Activated CD8-positive, alpha-beta memory T cell treated with anti-CD3 and anti-CD28 coated beads for 1 hour (primary cell): ENCODE results near the gene KDM6A.

Source experiments
- DNase-seq, 2 donors: peaks; one replicate each; pipeline ENCODE4 v3.0.0-alpha.2; 2020; ENCODE audit warnings: low read depth in 1 of 2; ENCODE audit errors: extremely low read depth in 1 of 2

Gene KDM6A

DNA sequence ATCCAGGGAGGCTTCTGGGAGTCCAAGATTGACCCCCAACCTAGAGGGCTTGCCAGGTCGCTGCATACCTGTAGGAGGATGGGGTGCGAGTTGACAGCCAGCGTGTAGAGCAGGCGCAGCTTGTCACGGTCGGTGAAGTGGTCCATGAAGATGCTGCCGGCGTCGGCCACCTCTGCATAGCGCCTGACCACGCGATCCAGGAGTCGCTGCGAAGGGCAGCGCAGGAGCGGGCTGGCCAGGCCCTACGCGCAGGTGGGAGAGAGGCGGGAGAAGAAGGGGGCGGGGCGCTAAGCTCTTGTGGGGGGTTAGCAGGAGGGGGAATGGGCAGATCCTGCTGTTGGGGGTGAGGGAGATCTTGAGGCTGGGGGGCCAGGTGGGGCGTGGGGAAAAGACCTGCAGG, 284.7 kb downstream of the KDM6A start:
- no peak for DNase-seq
